ENCODE data around the gene NANOS2. TPM values are rescaled to one million over a fixed set of nuclear protein-coding genes. Genes with fewer than 3 reads are reported as not detected.

NANOS2 gene
- total RNA-seq, 2 donors from 2014 or later, result not detected

DNA sequence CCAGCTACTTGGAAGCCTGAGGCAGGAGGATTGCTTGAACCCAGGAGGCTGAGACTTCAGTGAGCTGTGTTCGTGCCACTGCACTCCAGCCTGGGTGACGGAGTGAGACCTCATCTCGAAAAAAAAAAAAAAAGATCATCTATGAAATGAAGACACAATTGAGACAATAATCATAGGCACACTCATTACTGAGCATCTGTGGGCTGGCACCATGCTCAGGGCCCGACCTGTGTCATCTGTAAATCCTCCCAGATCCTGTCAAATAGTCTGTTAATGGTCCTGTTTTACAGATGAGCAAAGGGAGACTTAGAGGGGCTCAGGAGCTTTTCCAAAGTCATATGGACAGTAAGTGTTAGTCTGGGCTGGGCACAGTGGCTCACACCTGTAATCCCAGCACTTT is 4.1 kb upstream of the NANOS2 start:
- no peak for ATAC-seq
- peaks cover 4% of the 10 kb centered on the region for H3K36me3 Mint-ChIP-seq (ENCODE audit: low read depth)
- no peaks in the 10 kb centered on the region for H3K9me3 ChIP-seq (ENCODE audit: control insufficient read depth, low read length, poor library complexity, severe bottlenecking)
- H3K4me1 Mint-ChIP-seq, result no peaks in the 10 kb centered on the region
- H3K27me3 Mint-ChIP-seq, result peaks cover 19% of the 10 kb centered on the region
- H3K27ac Mint-ChIP-seq, result no peak overlapping the region
- H3K4me3 Mint-ChIP-seq, result no peak overlapping the region
- no peak for DNase-seq

DNA sequence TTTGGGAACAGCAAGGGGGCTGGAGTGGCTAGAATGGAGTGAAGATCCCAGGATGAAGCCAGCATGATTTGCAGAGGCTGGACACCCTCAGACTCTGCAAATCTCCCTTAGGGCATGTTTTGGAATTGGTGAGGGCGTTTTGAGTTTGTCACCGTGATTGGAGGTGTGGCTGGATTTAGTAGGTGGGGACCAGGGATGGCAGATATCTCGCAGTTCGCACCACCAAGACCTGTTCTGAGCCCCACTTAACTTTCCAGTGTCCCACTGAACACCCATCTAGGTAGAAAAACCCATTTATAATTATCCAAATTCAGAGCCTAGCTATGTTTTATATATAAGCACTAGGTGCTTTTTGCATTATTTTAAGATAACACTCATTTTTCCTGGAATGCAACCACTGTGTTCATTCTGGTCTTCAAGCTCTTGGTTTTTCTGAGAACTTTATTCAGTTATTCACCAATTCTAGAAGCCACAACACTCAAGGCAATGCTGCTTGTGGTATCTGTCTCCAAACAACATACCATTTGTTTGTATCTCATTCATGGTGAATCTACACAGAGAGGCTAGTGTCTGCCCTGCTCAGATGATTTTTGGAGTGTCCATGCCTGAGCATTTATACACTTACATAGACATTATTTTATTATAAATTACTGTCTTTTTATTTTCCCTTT is 3.0 kb upstream of the NANOS2 start:
- Mint-ChIP-seq H3K27ac (no peak overlapping the region), H3K27me3 (peaks cover 28% of the 10 kb centered on the region), H3K4me3 (no peak overlapping the region), H3K36me3 (ENCODE audit: low read depth) (peaks cover 4% of the 10 kb centered on the region), H3K4me1 (no peaks in the 10 kb centered on the region)
- no peak for ATAC-seq
- H3K9me3 ChIP-seq (ENCODE audit: control insufficient read depth, low read length, poor library complexity, severe bottlenecking), result no peaks in the 10 kb centered on the region
- no peak for DNase-seq

DNA sequence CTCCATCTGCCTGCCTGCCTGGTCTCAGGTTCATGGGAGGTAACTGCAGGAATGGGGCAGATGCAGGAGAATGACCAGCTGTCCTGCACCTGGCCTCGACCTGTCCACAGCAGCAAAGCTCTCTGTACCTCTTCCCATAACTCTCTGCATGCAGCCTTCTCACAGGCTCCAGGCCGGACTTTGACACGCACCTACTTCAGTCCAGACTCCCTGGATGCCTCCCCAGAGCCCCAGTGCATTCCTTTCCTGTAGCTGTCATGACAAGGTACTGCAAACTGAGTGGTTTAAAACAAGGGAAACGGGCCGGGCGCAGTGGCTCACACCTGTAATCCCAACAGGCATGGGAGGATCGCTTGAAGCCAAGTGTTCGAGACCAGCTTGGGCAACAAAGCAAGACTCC is 3.3 kb downstream of the NANOS2 start:
- Mint-ChIP-seq H3K4me3 (no peak overlapping the region), H3K27ac (no peak overlapping the region), H3K36me3 (ENCODE audit: low read depth) (peaks cover 7% of the 10 kb centered on the region), H3K27me3 (peaks cover 37% of the 10 kb centered on the region), H3K4me1 (peaks cover 5% of the 10 kb centered on the region)
- no peak for DNase-seq
- no peak for ATAC-seq
- H3K9me3 ChIP-seq (ENCODE audit: control insufficient read depth, low read length, poor library complexity, severe bottlenecking), result no peaks in the 10 kb centered on the region

DNA sequence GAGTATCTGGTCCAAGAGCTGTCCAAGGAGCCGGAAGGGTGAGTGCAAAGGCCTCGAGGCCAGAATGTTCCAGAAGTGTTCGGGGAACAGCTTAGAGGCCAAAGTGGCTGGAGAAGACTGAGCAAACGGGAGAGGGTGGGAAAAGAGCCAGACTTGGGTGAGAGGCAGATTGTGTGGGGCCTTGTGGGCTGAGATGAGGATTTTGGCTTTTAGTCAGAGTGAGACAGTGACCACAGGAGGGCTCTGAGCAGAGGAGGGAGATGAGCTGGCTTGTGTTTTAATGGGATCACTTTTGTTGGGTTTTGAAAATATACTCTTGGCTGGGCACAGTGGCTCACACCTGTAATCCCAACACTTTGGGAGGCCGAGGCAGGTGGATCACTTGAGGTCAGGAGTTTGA is 5.6 kb downstream of the NANOS2 start:
- H3K4me1 Mint-ChIP-seq, result peaks cover 7% of the 10 kb centered on the region
- peaks cover 7% of the 10 kb centered on the region for H3K36me3 Mint-ChIP-seq (ENCODE audit: low read depth)
- no peak overlapping the region for H3K4me3 Mint-ChIP-seq
- no peak for DNase-seq
- H3K27me3 Mint-ChIP-seq, result peaks cover 35% of the 10 kb centered on the region
- ATAC-seq, result no peak
- no peak overlapping the region for H3K27ac Mint-ChIP-seq
- H3K9me3 ChIP-seq (ENCODE audit: control insufficient read depth, low read length, poor library complexity, severe bottlenecking), result no peaks in the 10 kb centered on the region

DNA sequence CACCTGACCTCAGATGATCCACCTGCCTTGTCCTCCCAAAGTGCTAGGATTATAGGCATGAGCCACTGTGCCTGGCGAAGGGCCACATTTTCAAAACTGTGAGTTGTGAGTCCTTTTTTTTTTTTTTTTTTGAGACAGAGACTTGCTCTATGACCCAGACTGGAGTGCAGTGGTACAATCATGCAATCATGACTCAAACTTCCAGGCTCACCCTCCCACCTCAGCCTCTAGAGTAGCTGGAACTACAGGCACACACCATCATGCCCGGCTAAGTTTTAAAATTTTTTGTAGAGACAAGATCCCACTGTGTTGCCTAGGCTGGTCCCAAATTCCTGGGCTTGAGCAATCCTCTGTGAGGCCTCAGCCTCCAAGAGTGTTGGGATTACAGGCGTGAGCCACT is 8.4 kb downstream of the NANOS2 start:
- DNase-seq (no peak), ATAC-seq (no peak)
- H3K27ac Mint-ChIP-seq, result no peak overlapping the region
- H3K4me3 Mint-ChIP-seq, result no peak overlapping the region
- H3K36me3 Mint-ChIP-seq (ENCODE audit: low read depth), result peaks cover 7% of the 10 kb centered on the region
- H3K9me3 ChIP-seq (ENCODE audit: control insufficient read depth, low read length, poor library complexity, severe bottlenecking), result no peaks in the 10 kb centered on the region
- peaks cover 14% of the 10 kb centered on the region for H3K4me1 Mint-ChIP-seq
- H3K27me3 Mint-ChIP-seq, result peaks cover 19% of the 10 kb centered on the region

DNA sequence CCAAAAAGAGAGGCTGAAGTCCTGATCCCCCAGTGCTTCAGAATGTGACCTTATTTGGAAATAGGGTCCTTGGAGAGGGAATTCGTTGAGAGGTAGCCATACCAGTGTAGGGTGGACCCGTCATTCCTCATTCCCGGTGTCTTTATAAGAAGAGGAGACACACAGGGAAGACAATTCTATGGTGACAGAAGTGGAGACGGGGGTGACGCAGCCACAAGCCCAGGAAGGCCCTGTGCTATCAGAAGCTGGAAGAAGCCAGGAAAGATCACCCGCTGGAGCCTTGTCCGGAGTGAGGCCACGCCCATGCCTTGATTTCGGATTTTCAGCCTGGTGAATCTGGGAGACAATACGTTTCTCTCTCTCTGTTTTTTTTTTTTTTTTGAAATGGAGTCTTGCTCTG is 9.6 kb downstream of the NANOS2 start:
- no peak for ATAC-seq
- H3K4me3 Mint-ChIP-seq, result no peak overlapping the region
- H3K27me3 Mint-ChIP-seq, result peaks cover 11% of the 10 kb centered on the region
- H3K4me1 Mint-ChIP-seq, result peaks cover 19% of the 10 kb centered on the region
- no peak for DNase-seq
- no peaks in the 10 kb centered on the region for H3K9me3 ChIP-seq (ENCODE audit: control insufficient read depth, low read length, poor library complexity, severe bottlenecking)
- H3K27ac Mint-ChIP-seq, result no peak overlapping the region
- peaks cover 8% of the 10 kb centered on the region for H3K36me3 Mint-ChIP-seq (ENCODE audit: low read depth)

DNA sequence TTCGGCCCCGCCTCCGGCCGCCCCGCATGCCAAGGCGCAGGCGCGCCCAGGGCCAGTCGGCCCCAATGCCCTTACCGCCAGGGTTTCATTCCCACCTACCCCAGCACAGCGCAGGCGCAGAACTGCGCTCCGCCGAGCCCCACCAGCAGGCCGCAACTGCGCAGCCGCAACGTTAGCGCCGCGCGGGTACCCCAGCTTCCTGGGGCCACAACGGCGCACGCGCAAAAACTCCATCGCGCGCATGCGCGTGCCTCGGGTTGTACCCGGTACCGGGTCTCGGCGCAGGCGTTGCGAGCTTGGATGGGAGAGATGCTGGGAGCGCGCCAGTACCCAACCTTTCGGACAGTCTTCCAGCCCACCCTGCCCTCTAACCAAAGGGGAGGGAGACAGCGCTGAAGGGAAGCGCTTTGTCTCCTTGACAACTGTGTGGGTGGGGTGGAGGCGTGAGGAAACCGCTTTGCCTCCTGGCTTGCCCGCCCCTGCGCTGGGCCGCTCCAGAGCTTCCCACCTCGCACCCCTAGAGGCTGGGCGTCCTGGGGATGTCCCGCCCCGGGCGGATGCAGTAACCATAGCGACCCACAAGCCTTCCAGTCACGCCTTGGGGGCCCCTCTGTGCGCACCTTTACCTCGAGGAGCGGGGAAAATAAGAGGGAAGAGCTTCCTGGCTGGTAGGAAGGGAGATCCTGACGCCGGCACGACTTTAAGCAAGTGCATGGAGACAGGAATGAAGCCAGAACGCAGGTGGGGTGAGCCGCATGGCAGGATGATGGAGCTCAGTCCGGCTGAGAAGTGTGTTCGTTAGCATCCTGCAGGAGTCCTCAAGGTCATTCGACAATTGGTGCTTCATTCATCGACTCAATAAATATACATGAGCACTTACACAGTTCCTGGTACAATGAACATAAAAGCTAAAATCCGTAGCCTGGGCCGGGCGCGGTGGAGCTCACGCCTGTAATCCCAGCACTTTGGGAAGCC is 11.6 kb downstream of the NANOS2 start:
- peak; percentile 86 for ATAC-seq
- Mint-ChIP-seq H3K27me3 (no peaks in the 10 kb centered on the region), H3K36me3 (ENCODE audit: low read depth) (peaks cover 2% of the 10 kb centered on the region), H3K27ac (peak overlapping the region; percentile 77), H3K4me1 (peaks cover 15% of the 10 kb centered on the region), H3K4me3 (peak overlapping the region; percentile 95)
- peak; percentile 99 to 100 (median 100) for DNase-seq
- no peaks in the 10 kb centered on the region for H3K9me3 ChIP-seq (ENCODE audit: control insufficient read depth, low read length, poor library complexity, severe bottlenecking)

DNA sequence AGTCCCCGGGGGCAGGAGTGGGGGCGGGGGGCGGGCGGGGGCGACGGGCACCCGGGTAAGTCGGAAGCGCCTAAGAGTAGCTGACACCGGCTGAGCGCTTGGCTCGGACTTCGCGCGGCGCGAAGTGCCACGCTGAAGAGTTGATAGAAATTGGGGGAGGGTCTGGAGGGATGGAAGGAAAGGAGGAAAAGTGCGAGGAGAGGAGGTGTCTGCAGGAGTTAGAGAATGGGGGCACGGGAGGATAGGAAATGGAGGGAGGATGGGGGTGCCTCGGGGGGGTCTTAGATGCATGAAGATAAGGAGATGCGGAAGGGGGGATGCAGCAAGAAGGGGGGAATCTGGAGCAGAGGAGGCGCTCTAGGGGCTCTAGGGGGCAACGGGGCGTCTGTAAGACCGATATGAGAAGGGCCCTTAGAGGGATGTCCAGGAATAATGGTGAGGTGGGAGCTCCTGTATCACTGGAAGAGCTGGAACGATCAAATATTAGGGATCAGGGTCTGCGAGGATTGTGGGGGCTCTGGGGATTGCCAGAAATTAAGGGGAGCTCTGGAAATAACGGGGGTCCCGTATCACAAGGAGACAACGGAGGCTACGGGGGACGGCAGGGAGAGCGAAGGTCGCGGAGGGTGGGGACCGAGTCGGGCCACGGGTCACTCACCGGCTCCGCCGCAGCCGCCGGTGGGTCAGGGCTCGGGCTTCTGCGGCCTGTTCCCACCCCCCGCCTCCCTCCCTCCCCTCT is 12.5 kb downstream of the NANOS2 start, which contains the start of gene MYPOP:
Gene MYPOP, minus strand, starts transcription at position 702 of the 739 bp plus-strand sequence. CDS start 840 bp downstream, outside the sequence.
- DNase-seq, result no peak
- H3K27me3 Mint-ChIP-seq, result no peaks in the 10 kb centered on the region
- H3K4me3 Mint-ChIP-seq, result peak within 1 kb of the TSS; percentile 95

DNA sequence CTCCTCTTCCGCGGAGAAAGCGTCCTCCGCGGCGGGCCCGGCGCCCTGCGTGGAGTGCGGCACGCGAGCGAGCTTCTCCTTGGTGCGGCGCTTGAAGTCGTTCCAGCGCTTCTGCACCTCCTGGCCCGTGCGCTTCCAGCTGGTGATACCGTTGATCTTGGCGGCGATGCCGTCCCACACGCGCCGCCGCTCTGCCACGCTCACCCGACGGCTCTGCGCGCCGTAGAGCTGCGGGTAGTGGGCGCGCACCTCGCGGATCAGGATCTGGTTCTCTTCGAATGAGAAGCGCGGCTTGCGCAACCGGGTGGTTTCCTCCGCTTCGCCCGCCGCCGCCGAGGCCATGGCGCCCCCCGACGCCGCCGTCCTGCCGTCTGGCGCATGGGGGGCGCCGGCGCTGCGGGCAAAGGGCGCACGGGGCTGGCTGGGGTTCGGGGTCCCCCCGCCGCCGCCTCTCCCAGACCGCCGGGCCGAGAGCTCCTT is 13.1 kb downstream of the NANOS2 start:
- ATAC-seq, result no peak
- Mint-ChIP-seq H3K36me3 (ENCODE audit: low read depth) (peaks cover 2% of the 10 kb centered on the region), H3K4me1 (peaks cover 15% of the 10 kb centered on the region), H3K4me3 (peak overlapping the region; percentile 95), H3K27ac (peak overlapping the region; percentile 77), H3K27me3 (no peaks in the 10 kb centered on the region)
- H3K9me3 ChIP-seq (ENCODE audit: control insufficient read depth, low read length, poor library complexity, severe bottlenecking), result no peaks in the 10 kb centered on the region
- peak in 2 of 3 donors; percentile 16 to 28 for DNase-seq

More for the DNA sequence above, 12.5 kb downstream of the NANOS2 start, which contains the start of gene MYPOP:
- H3K4me1 Mint-ChIP-seq, result peaks cover 15% of the 10 kb centered on the region
- H3K27ac Mint-ChIP-seq, result peak within 1 kb of the TSS; percentile 77
- no peaks in the 10 kb centered on the region for H3K9me3 ChIP-seq (ENCODE audit: control insufficient read depth, low read length, poor library complexity, severe bottlenecking)
- no peak for ATAC-seq
- peaks cover 2% of the 10 kb centered on the region for H3K36me3 Mint-ChIP-seq (ENCODE audit: low read depth)

DNA sequence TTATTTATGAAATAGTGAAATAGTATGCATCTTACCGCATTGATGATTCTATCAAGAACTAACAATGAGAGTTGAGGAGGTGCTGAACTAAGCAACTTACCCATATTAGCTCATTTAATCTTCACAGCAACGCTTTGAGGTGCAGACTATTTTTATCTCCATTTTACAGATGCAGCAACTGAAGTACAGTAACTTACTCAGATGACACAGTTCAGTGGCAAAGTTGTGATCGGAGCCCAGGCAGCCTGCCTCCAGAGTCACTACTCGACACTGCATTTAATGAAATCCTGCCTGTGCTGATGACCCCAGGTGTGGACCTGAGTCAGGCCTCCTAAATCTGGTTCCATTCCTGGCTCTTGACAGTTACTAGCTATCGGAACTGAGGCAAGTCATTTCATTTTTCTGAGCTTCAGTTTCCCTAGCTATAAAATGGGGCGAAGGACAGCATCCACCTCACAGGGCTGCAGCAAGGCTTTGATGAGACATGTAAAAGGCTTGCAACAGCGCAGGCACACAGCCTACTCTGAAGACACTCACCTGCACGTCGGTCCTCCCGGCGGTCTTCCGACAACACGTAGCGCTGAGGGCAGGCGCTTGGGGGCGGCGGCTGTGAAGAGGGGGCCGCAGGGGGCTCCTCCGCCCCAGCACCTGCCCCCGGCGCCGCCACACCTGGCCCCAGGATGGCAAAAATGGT is 13.7 kb downstream of the NANOS2 start:
- no peaks in the 10 kb centered on the region for H3K9me3 ChIP-seq (ENCODE audit: control insufficient read depth, low read length, poor library complexity, severe bottlenecking)
- Mint-ChIP-seq H3K27ac (no peak overlapping the region), H3K4me1 (peaks cover 15% of the 10 kb centered on the region), H3K27me3 (no peaks in the 10 kb centered on the region), H3K4me3 (peak overlapping the region; percentile 43), H3K36me3 (ENCODE audit: low read depth) (peaks cover 2% of the 10 kb centered on the region)
- ATAC-seq (no peak), DNase-seq (no peak)

DNA sequence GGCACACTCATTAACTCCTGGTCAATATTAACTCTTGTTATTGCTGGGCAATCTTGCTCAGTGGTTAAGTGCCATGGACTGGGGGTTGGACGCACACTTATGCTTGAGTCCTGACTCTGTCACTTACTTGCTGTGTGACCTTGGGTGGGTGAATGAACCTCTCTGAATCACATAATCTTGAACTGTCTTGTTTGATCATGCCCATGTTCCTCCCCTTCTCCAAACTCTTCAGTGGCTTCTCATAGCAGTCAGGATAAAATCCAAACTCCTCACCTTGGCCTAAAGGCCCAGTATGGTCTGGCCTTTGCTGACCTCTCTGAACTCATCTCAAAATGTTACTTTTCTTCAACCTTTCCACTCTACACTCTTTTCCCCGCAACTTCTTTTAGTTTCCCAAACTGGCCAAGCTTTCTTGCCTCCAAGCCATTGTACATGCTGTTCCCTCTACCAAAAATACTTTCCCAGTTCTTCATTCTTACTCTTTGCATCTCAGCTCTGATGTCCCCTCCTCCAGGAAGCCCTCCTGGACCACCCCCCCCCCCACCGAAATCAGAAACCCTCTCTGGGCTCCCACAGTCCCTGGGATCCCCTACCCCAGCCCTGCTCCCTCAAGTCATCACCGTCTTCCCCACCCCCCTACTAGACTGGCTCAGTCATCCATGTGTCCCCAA is 14.5 kb downstream of the NANOS2 start:
- no peaks in the 10 kb centered on the region for H3K9me3 ChIP-seq (ENCODE audit: control insufficient read depth, low read length, poor library complexity, severe bottlenecking)
- no peak for ATAC-seq
- Mint-ChIP-seq H3K4me3 (peak overlapping the region; percentile 43), H3K4me1 (peaks cover 15% of the 10 kb centered on the region), H3K36me3 (ENCODE audit: low read depth) (peaks cover 2% of the 10 kb centered on the region), H3K27ac (peak overlapping the region; percentile 43), H3K27me3 (no peaks in the 10 kb centered on the region)
- no peak for DNase-seq

DNA sequence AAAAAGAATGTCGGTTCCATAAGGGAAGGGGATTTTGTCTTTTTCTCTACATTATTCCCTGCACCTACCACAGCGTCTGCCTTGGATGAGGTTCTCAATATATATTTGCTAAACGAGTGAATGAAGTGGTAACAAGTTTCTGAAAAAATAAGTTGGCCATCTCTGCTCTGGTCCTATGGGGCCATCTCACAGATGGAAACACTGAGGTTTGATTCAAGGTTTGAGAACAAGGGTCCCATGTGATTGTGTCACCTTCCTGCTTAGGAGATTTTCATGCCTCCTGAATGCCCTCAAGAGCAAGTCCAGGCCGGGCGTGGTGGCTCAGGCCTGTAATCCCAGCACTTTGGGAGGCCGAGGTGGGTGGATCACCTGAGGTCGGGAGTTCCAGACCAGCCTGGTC is 15.3 kb downstream of the NANOS2 start:
- H3K4me3 Mint-ChIP-seq, result peak overlapping the region; percentile 21

More for the DNA sequence above, 15.3 kb downstream of the NANOS2 start:
- no peak overlapping the region for H3K27ac Mint-ChIP-seq
- H3K4me1 Mint-ChIP-seq, result peaks cover 15% of the 10 kb centered on the region
- peaks cover 2% of the 10 kb centered on the region for H3K36me3 Mint-ChIP-seq (ENCODE audit: low read depth)
- no peaks in the 10 kb centered on the region for H3K27me3 Mint-ChIP-seq
- ATAC-seq, result no peak
- H3K9me3 ChIP-seq (ENCODE audit: control insufficient read depth, low read length, poor library complexity, severe bottlenecking), result no peaks in the 10 kb centered on the region
- no peak for DNase-seq
